Left lung (tissue), 10 donors: ENCODE results near the gene BPIFB3. TPM values are rescaled to one million over a fixed set of nuclear protein-coding genes. Genes with fewer than 3 reads are reported as not detected.

Experiments
- ATAC-seq: fragments of 200-7000 bp; cut with Tn5 transposase; one replicate; pipeline ENCODE4 v1.9.1; 2020; ENCODE audit warnings: moderate library complexity
- DNase-seq, 4 donors: peaks; one replicate each; pipeline ENCODE4 v3.0.0-alpha.2; 2013 to 2020
- H3K27ac ChIP-seq, 2 donors: fragments of 200-600 bp; sonication (generic) in 1 of 2; one replicate each; pipeline versions ENCODE4 v1.5.0 to v1.8.0; 2020 to 2021
- H3K27me3 ChIP-seq, 2 donors: fragments of 200-600 bp; sonication (generic) in 1 of 2; one replicate each; pipeline versions ENCODE4 v1.5.0 to v1.8.0; 2020 to 2021
- H3K36me3 ChIP-seq, 2 donors: fragments of 200-600 bp; sonication (generic) in 1 of 2; one replicate each; pipeline versions ENCODE4 v1.5.0 to v1.8.0; 2020 to 2021
- H3K4me1 ChIP-seq, 2 donors: fragments of 200-600 bp; one replicate each; pipeline ENCODE4 v1.8.0; 2021
- H3K4me3 ChIP-seq, 2 donors: fragments of 200-600 bp; sonication (generic) in 1 of 2; one replicate each; pipeline versions ENCODE4 v1.5.0 to v1.8.0; 2020 to 2021; ENCODE audit warnings: mild to moderate bottlenecking in 1 of 2
- H3K9me3 ChIP-seq, 2 donors: fragments of 200-600 bp; sonication (generic) in 1 of 2; one replicate each; pipeline versions ENCODE4 v1.5.0 to v1.8.0; 2020 to 2021
- CTCF ChIP-seq, 2 donors: fragments of 200-600 bp; sonication (generic) in 1 of 2; IDR thresholded peaks; one replicate each; pipeline versions ENCODE4 v1.5.0 to v1.8.0; 2021; ENCODE audit warnings: antibody characterized with exemption in 2 of 2
- intact Hi-C, 2 donors: fragments of 100-400 bp; cut with DNase I; formaldehyde crosslinking; loops; one replicate each; pipeline versions ENCODE4 v1.11.2 to v1.14.2; 2022
- polyA plus RNA-seq, 6 donors: library from polyadenylated mRNA; unstranded; fragments of 120-200 nt; gene quantifications; one replicate each; pipeline ENCODE4 v1.2.1, GENCODE V29; 2013; ENCODE audit not compliant: insufficient read length in 6 of 6
- total RNA-seq, 2 donors: library from RNA; stranded (reverse); fragmentation: NEBNext Ultra II Directional; extraction: Animal tissue kit (Norgen Biotek cat#: 25700); gene quantifications; one replicate each; pipeline ENCODE4 v1.2.1, GENCODE V29; 2021
- donor health status: DM: no; HTN: yes; CAD: no.
- donor health status: DM: no; HTN: no; CAD: no.

The BPIFB3 gene
- total and polyA plus RNA-seq, 8 donors, result not detected

- Histone ChIP-seq H3K27ac (no peak overlapping the region), H3K4me3 (no peak overlapping the region), H3K9me3 (no peaks in the 10 kb centered on the region), H3K36me3 (no peaks in the 10 kb centered on the region), H3K27me3 (no peaks in the 10 kb centered on the region), H3K4me1 (no peaks in the 10 kb centered on the region)
- DNase-seq (no peak), ATAC-seq (no peak)
- TF ChIP-seq CTCF (IDR thresholded peaks at IDR 0.05), result no peak
- intact Hi-C loops, result no loop called here
These were observed 31.4 kb upstream of the BPIFB3 start for GRCh38 chr20:33022289-33022688.

GRCh38 chr20:33022694-33023438 is 30.8 kb upstream of the BPIFB3 start:
- TF ChIP-seq CTCF (IDR thresholded peaks at IDR 0.05), result no peak
- Histone ChIP-seq H3K4me3 (no peak overlapping the region), H3K36me3 (no peaks in the 10 kb centered on the region), H3K4me1 (no peaks in the 10 kb centered on the region), H3K27ac (no peak overlapping the region), H3K27me3 (peaks cover 0 to 2% of the 10 kb centered on the region in 2 donors), H3K9me3 (no peaks in the 10 kb centered on the region)
- DNase-seq (no peak), ATAC-seq (no peak)
- intact Hi-C loops, result no loop called here

GRCh38 chr20:33023439-33024242 is 30.1 kb upstream of the BPIFB3 start:
- no peak for TF ChIP-seq CTCF (IDR thresholded peaks at IDR 0.05)
- Histone ChIP-seq H3K4me3 (no peak overlapping the region), H3K36me3 (no peaks in the 10 kb centered on the region), H3K27ac (no peak overlapping the region), H3K4me1 (no peaks in the 10 kb centered on the region), H3K27me3 (peaks cover 0 to 7% of the 10 kb centered on the region in 2 donors), H3K9me3 (no peaks in the 10 kb centered on the region)
- DNase-seq (no peak), ATAC-seq (no peak)
- intact Hi-C loops, result no loop called here

DNA sequence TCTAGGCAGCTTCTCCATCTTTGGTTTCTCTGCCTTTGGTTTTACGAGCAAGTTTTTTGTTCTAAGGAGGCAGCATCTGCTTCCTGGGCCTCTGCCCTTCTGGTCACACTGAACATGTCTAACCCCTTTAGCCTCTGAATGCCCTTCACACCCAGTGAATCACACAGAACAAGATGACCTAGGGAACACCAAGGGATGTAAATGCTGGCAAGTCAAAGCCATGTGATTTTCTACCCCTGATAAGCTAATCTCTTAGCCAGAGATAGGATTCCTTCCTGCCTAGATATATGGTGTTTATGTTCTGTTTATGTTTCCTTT is 29.5 kb upstream of the BPIFB3 start:
- Histone ChIP-seq H3K4me1 (no peaks in the 10 kb centered on the region), H3K4me3 (no peak overlapping the region), H3K27me3 (peaks cover 0 to 7% of the 10 kb centered on the region in 2 donors), H3K27ac (no peak overlapping the region), H3K36me3 (no peaks in the 10 kb centered on the region), H3K9me3 (no peaks in the 10 kb centered on the region)
- intact Hi-C loops, result no loop called here
- TF ChIP-seq CTCF (IDR thresholded peaks at IDR 0.05), result no peak
- no peak for DNase-seq
- no peak for ATAC-seq

GRCh38 chr20:33024609-33025317 is 28.9 kb upstream of the BPIFB3 start:
- peaks cover 0 to 7% of the 10 kb centered on the region in 2 donors for H3K27me3 ChIP-seq
- no peak for ATAC-seq
- H3K27ac ChIP-seq, result no peak overlapping the region
- no peaks in the 10 kb centered on the region for H3K36me3 ChIP-seq
- no peak overlapping the region for H3K4me3 ChIP-seq
- H3K4me1 ChIP-seq, result no peaks in the 10 kb centered on the region
- H3K9me3 ChIP-seq, result no peaks in the 10 kb centered on the region
- intact Hi-C loops, result no loop called here
- TF ChIP-seq CTCF (IDR thresholded peaks at IDR 0.05), result no peak
- no peak for DNase-seq
